Measurements from ENCODE around the gene SMIM35.

GRCh38 chr11:118102721-118103261 lies 16.0 kb upstream of the SMIM35 start:
- no peak for TF ChIP-seq POLR2A (IDR thresholded peaks at IDR 0.05)
- no peak for TF ChIP-seq CTCF (IDR thresholded peaks at IDR 0.05)
